ENCODE measurements around the gene ASTN2. TPM values are rescaled to one million over a fixed set of nuclear protein-coding genes. Genes with fewer than 3 reads are reported as not detected.

Gene ASTN2
- total RNA-seq, 1 donor from 2014 or later: 0.53 TPM

GRCh38 chr9:117273612-117274011 lies 141.2 kb downstream of the ASTN2 start:
- TF ChIP-seq, protein P1, sequence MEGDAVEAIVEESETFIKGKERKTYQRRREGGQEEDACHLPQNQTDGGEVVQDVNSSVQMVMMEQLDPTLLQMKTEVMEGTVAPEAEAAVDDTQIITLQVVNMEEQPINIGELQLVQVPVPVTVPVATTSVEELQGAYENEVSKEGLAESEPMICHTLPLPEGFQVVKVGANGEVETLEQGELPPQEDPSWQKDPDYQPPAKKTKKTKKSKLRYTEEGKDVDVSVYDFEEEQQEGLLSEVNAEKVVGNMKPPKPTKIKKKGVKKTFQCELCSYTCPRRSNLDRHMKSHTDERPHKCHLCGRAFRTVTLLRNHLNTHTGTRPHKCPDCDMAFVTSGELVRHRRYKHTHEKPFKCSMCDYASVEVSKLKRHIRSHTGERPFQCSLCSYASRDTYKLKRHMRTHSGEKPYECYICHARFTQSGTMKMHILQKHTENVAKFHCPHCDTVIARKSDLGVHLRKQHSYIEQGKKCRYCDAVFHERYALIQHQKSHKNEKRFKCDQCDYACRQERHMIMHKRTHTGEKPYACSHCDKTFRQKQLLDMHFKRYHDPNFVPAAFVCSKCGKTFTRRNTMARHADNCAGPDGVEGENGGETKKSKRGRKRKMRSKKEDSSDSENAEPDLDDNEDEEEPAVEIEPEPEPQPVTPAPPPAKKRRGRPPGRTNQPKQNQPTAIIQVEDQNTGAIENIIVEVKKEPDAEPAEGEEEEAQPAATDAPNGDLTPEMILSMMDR (IDR thresholded peaks at IDR 0.05; ENCODE audit: insufficient read depth, low read length, severe bottlenecking): no peak
- Histone ChIP-seq H3K27me3 (ENCODE audit: control insufficient read depth, insufficient read depth, low read length) (no peaks in the 10 kb centered on the region), H3K4me3 (ENCODE audit: low read depth, low read length) (no peak overlapping the region), H3K36me3 (ENCODE audit: control insufficient read depth, insufficient read depth, low read length) (no peaks in the 10 kb centered on the region)
- no peak for DNase-seq (ENCODE audit: low read depth)
- no peak for FAIRE-seq

DNA sequence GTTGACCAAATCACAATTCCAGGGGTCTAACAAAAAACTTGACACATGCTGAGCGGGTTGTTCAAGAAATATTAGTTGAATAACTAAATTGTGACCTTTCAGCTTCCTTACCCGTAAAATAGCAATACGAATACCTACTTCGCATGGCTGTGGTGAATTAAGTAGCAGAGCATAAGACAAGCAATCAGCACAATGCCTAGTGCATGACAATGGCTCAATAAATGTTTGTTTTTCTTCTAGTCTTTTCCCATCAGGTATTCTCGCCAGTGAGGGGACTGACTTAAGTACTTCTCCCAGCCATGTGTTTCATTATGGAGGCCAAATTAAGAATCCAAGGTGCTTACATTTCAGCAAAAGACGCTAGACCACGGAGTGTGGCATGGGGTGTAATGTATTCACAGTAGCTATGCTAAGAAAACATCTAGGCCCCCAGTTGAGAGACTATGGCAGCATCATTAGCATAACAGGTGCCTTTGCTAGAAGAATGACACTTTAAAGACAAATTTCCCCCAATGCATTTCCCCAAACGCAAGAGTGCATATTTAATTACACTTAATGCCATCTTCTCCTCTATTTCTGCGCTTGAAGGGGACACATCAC lies 145.9 kb downstream of the ASTN2 start:
- H3K27me3 ChIP-seq (ENCODE audit: control insufficient read depth, insufficient read depth, low read length): no peaks in the 10 kb centered on the region
- TF ChIP-seq, protein P1 (IDR thresholded peaks at IDR 0.05; ENCODE audit: insufficient read depth, low read length, severe bottlenecking): no peak
- no peak overlapping the region for H3K4me3 ChIP-seq (ENCODE audit: low read depth, low read length)
- H3K36me3 ChIP-seq (ENCODE audit: control insufficient read depth, insufficient read depth, low read length): no peaks in the 10 kb centered on the region
- FAIRE-seq: no peak
- DNase-seq (ENCODE audit: low read depth): no peak

- H3K4me3 ChIP-seq (ENCODE audit: low read depth, low read length): no peak overlapping the region
- DNase-seq (ENCODE audit: low read depth) (no peak), FAIRE-seq (no peak)
- TF ChIP-seq, protein P1 (IDR thresholded peaks at IDR 0.05; ENCODE audit: insufficient read depth, low read length, severe bottlenecking): no peak
- H3K36me3 ChIP-seq (ENCODE audit: control insufficient read depth, insufficient read depth, low read length): no peaks in the 10 kb centered on the region
- no peaks in the 10 kb centered on the region for H3K27me3 ChIP-seq (ENCODE audit: control insufficient read depth, insufficient read depth, low read length)
Measured at GRCh38 chr9:117266855-117267497, 147.9 kb downstream of the ASTN2 start.

- Histone ChIP-seq H3K4me3 (ENCODE audit: low read depth, low read length) (no peak overlapping the region), H3K36me3 (ENCODE audit: control insufficient read depth, insufficient read depth, low read length) (no peaks in the 10 kb centered on the region), H3K27me3 (ENCODE audit: control insufficient read depth, insufficient read depth, low read length) (no peaks in the 10 kb centered on the region)
- FAIRE-seq: no peak
- no peak for DNase-seq (ENCODE audit: low read depth)
- TF ChIP-seq, protein P1 (IDR thresholded peaks at IDR 0.05; ENCODE audit: insufficient read depth, low read length, severe bottlenecking): no peak
Measured at GRCh38 chr9:117265253-117265652, 149.6 kb downstream of the ASTN2 start.

DNA sequence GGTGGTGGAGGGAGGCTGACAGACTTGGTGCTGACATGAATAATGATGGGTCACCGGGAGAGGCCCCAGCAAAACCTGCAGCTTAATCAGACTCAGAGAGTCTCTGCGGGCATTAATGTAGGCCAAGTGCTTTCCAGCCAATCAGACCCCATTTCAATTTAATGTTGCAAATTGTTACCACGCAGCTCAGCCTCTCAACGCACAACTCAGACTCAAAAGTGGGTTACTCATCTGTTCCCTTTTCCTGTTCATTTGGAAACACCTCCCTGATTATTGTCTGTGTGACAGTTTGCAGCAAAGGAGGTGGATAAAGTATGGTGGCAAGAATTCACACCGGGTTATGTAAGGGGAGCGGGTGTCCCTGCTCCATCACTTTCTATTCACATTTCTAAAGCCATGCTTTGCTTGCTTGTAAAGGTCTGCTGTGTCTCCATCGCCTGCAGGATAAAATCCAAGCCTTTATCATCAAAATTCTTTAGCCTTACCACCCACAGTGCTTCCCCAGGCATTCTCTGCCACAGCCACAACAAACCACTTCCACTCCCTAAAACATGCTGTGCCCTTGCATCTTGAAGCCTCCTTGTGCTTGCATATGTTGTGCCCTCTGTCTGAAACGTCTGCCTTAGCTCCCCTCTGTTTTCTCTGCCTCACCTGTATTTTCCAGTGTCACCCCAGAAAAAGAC lies 156.5 kb downstream of the ASTN2 start:
- no peak for FAIRE-seq
- no peaks in the 10 kb centered on the region for H3K27me3 ChIP-seq (ENCODE audit: control insufficient read depth, insufficient read depth, low read length)
- no peak for DNase-seq (ENCODE audit: low read depth)
- TF ChIP-seq, protein P1 (IDR thresholded peaks at IDR 0.05; ENCODE audit: insufficient read depth, low read length, severe bottlenecking): no peak
- no peaks in the 10 kb centered on the region for H3K36me3 ChIP-seq (ENCODE audit: control insufficient read depth, insufficient read depth, low read length)
- H3K4me3 ChIP-seq (ENCODE audit: low read depth, low read length): no peak overlapping the region

Measured in bronchial epithelial cell (primary cell).